ENCODE results near the gene TTC24.

TTC24 gene

GRCh38 chr1:156594190-156594589 is 14.7 kb downstream of the TTC24 start:
- no peak for TF ChIP-seq CTCF (IDR thresholded peaks at IDR 0.05; ENCODE audit: control insufficient read depth, insufficient read depth, low read depth, low read length, missing control alignments)
- H3K4me3 ChIP-seq (ENCODE audit: control insufficient read depth, low read depth, low read length), result no peak overlapping the region
- no peak for DNase-seq (ENCODE audit: low read depth)

GRCh38 chr1:156595016-156595415 is 15.5 kb downstream of the TTC24 start:
- DNase-seq (ENCODE audit: low read depth), result no peak
- H3K4me3 ChIP-seq (ENCODE audit: control insufficient read depth, low read depth, low read length), result no peak overlapping the region
- no peak for TF ChIP-seq CTCF (IDR thresholded peaks at IDR 0.05; ENCODE audit: control insufficient read depth, insufficient read depth, low read depth, low read length, missing control alignments)

GRCh38 chr1:156596426-156596825 is 16.9 kb downstream of the TTC24 start:
- no peak for DNase-seq (ENCODE audit: low read depth)
- TF ChIP-seq CTCF (IDR thresholded peaks at IDR 0.05; ENCODE audit: control insufficient read depth, insufficient read depth, low read depth, low read length, missing control alignments), result no peak
- no peak overlapping the region for H3K4me3 ChIP-seq (ENCODE audit: control insufficient read depth, low read depth, low read length)

GRCh38 chr1:156598125-156598524 is 18.6 kb downstream of the TTC24 start:
- no peak overlapping the region for H3K4me3 ChIP-seq (ENCODE audit: control insufficient read depth, low read depth, low read length)
- no peak for TF ChIP-seq CTCF (IDR thresholded peaks at IDR 0.05; ENCODE audit: control insufficient read depth, insufficient read depth, low read depth, low read length, missing control alignments)
- no peak for DNase-seq (ENCODE audit: low read depth)

- H3K4me3 ChIP-seq (ENCODE audit: control insufficient read depth, low read depth, low read length), result no peak overlapping the region
- no peak for TF ChIP-seq CTCF (IDR thresholded peaks at IDR 0.05; ENCODE audit: control insufficient read depth, insufficient read depth, low read depth, low read length, missing control alignments)
- no peak for DNase-seq (ENCODE audit: low read depth)
Observed at GRCh38 chr1:156598731-156599432, 19.4 kb downstream of the TTC24 start.

- TF ChIP-seq CTCF (IDR thresholded peaks at IDR 0.05; ENCODE audit: control insufficient read depth, insufficient read depth, low read depth, low read length, missing control alignments), result no peak
- no peak for DNase-seq (ENCODE audit: low read depth)
- no peak overlapping the region for H3K4me3 ChIP-seq (ENCODE audit: control insufficient read depth, low read depth, low read length)
Observed at GRCh38 chr1:156599811-156600210, 20.3 kb downstream of the TTC24 start.
